ENCODE data around the gene LARGE2.

- TF ChIP-seq EP300 (IDR thresholded peaks at IDR 0.05) (no peak), POLR2A (IDR thresholded peaks at IDR 0.05; ENCODE audit: low read depth) (no peak), CTCF (IDR thresholded peaks at IDR 0.05) (no peak)
Observed at GRCh38 chr11:45941285-45941684, 18.8 kb downstream of the LARGE2 start.
